HUES6 (cell line): ENCODE data around the gene SGF29.
"Not testable (repeated sequence)": the region's sequence is repeated elsewhere in the genome, so short reads cannot be mapped to it uniquely, and the experiment has no call there.

ENCODE experiments used
- H3K27ac ChIP-seq: 2 replicates; pipeline ENCODE4 v1.7.0; 2013; ENCODE audit warnings: low read depth, mild to moderate bottlenecking, low read length, inconsistent platforms
- H3K27me3 ChIP-seq: 2 replicates; pipeline ENCODE4 v1.6.1; 2013; ENCODE audit warnings: low read length; ENCODE audit not compliant: control insufficient read depth, insufficient read depth
- H3K36me3 ChIP-seq: 2 replicates; pipeline ENCODE4 v1.6.1; 2013; ENCODE audit warnings: low read length; ENCODE audit not compliant: control insufficient read depth, insufficient read depth
- H3K4me1 ChIP-seq: 2 replicates; pipeline ENCODE4 v1.6.1; 2013; ENCODE audit warnings: low read length; ENCODE audit not compliant: control insufficient read depth, insufficient read depth
- H3K4me3 ChIP-seq: 2 replicates; pipeline ENCODE4 v1.5.1; 2013; ENCODE audit warnings: low read depth, low read length
- H3K9ac ChIP-seq: one replicate; pipeline ENCODE4 v1.6.1; 2013; ENCODE audit warnings: mild to moderate bottlenecking, low read length
- H3K9me3 ChIP-seq: 2 replicates; pipeline ENCODE4 v1.6.1; 2013; ENCODE audit warnings: low read depth, low read length; ENCODE audit not compliant: control insufficient read depth, insufficient read depth

Gene SGF29

DNA sequence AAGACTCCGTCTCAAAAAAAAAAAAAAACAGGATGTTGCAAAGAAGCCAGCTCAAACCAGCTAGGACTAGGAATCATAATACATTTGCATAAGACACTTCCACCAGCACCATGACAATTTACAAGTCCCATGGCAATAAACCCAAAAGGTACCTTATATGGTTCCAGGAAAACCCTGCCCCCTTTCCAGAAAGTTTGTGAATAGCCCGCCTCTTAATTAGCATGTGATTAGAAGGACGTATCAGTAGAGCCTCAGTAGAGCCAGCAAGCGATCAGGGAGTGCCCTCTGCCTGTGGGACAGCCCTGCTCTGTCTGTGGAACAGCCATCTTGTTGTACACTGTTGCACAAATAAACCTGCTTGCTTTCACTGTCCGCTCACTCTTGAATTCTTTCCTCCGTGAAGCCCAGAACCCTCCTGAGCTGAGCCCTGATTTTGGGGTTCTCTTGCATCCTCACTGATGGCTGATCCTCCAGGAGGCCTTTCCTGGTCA is 29.0 kb upstream of the SGF29 start:
- H3K4me3 ChIP-seq: no peak overlapping the region
- no peaks in the 10 kb centered on the region for H3K27me3 ChIP-seq
- no peaks in the 10 kb centered on the region for H3K36me3 ChIP-seq
- no peak overlapping the region for H3K9ac ChIP-seq
- H3K9me3 ChIP-seq: peaks cover 4% of the 10 kb centered on the region; the same call in 1 of the 2 replicates
- H3K4me1 ChIP-seq: no peaks in the 10 kb centered on the region
- H3K27ac ChIP-seq: no peak overlapping the region

GRCh38 chr16:28526201-28527099 is 27.3 kb upstream of the SGF29 start:
- H3K4me1 ChIP-seq: no peaks in the 10 kb centered on the region
- no peak overlapping the region for H3K9ac ChIP-seq
- peaks cover 4% of the 10 kb centered on the region; the same call in 1 of the 2 replicates for H3K9me3 ChIP-seq
- no peak overlapping the region for H3K4me3 ChIP-seq
- H3K27me3 ChIP-seq: no peaks in the 10 kb centered on the region
- H3K27ac ChIP-seq: no peak overlapping the region
- H3K36me3 ChIP-seq: no peaks in the 10 kb centered on the region

- not testable (repeated sequence) for H3K27ac ChIP-seq, H3K9ac ChIP-seq, H3K4me3 ChIP-seq, H3K9me3 ChIP-seq, H3K4me1 ChIP-seq, H3K27me3 ChIP-seq, H3K36me3 ChIP-seq
Observed at GRCh38 chr16:28527100-28527785, 26.5 kb upstream of the SGF29 start.

GRCh38 chr16:28527985-28528384 is 25.7 kb upstream of the SGF29 start:
- H3K27ac ChIP-seq: no peak overlapping the region
- H3K4me1 ChIP-seq: peaks cover 5% of the 10 kb centered on the region; the same call in 1 of the 2 replicates
- H3K4me3 ChIP-seq: no peak overlapping the region
- H3K36me3 ChIP-seq: no peaks in the 10 kb centered on the region
- H3K9ac ChIP-seq: no peak overlapping the region
- H3K27me3 ChIP-seq: no peaks in the 10 kb centered on the region
- peaks cover 4% of the 10 kb centered on the region; the same call in 1 of the 2 replicates for H3K9me3 ChIP-seq

- peaks cover 5% of the 10 kb centered on the region; the same call in 1 of the 2 replicates for H3K4me1 ChIP-seq
- H3K27ac ChIP-seq: no peak overlapping the region
- H3K36me3 ChIP-seq: no peaks in the 10 kb centered on the region
- H3K4me3 ChIP-seq: no peak overlapping the region
- no peaks in the 10 kb centered on the region for H3K27me3 ChIP-seq
- H3K9me3 ChIP-seq: peaks cover 4% of the 10 kb centered on the region; the same call in 1 of the 2 replicates
- no peak overlapping the region for H3K9ac ChIP-seq
Observed at GRCh38 chr16:28528463-28528867, 25.3 kb upstream of the SGF29 start.

DNA sequence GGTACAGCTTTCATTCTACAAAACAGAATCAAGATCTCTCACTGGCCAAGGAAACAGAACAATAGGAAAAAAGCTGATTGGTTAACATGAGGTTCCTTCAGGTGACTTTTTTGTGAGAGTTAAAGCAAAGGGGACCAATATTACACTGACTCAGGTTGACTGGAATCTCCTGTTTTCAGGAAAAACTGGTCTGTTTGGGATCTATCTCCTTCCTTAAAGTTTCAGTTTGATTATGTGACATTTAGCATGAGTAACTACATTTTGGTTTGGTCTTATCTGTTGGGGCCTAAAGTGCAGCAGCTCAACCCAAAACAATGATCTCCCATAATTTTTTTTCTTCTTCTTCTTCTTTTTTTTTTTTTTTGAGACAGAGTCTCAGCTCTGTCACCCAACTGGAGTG is 24.6 kb upstream of the SGF29 start:
- Histone ChIP-seq H3K9me3 (peaks cover 4% of the 10 kb centered on the region; the same call in 1 of the 2 replicates), H3K9ac (no peak overlapping the region), H3K36me3 (no peaks in the 10 kb centered on the region), H3K4me3 (no peak overlapping the region), H3K4me1 (peaks cover 5% of the 10 kb centered on the region; the same call in 1 of the 2 replicates), H3K27me3 (no peaks in the 10 kb centered on the region), H3K27ac (no peak overlapping the region)

DNA sequence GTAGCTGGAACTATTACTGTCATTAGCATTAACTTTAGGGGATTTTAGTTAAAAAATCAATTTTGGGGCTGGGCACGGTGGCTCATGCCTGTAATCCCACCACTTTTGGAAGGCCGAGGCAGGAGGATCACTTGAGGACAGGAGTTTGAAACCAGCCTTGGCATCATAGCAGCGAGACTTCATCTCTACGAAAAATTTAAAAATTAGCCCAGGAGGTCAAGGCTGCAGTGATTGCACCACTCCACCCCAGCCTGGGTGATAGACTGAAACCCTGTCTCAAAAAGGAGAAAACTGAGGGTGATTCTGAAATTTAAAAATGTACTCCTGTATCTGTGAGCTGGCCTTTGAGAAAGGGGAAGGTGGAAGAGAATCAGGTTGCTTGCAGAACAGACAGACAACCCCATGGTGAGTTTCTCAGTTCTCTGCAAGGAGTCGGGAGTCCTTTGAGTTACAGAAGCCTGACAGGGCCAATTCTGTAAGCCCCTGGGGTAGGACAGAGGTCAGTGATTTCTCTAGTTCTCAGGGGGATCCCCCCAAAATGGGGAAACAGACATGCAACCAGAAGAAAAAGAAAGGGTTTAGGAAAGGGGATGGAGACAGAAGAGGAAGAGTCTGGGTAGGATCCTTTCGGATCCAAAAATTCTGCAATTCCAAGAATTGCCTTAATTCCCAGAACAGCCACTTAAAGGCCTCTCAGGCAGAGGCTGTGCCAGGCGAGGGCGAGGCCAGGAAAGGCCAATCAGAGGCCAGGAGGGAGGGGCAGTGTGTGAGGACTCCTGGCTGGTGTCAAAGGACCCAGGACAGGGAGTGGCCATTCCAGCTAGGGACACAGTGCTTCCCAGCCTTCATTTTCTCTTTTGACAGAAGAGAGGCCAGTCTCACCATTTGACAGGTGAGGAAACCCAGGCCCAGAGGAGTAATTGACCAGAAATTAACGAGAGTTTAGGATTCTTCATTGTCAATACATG is 21.7 kb upstream of the SGF29 start:
- Histone ChIP-seq H3K27ac (no peak overlapping the region), H3K27me3 (no peaks in the 10 kb centered on the region), H3K4me3 (no peak overlapping the region), H3K4me1 (peaks cover 5% of the 10 kb centered on the region; the same call in 1 of the 2 replicates), H3K9ac (no peak overlapping the region), H3K9me3 (no peaks in the 10 kb centered on the region), H3K36me3 (no peaks in the 10 kb centered on the region)

DNA sequence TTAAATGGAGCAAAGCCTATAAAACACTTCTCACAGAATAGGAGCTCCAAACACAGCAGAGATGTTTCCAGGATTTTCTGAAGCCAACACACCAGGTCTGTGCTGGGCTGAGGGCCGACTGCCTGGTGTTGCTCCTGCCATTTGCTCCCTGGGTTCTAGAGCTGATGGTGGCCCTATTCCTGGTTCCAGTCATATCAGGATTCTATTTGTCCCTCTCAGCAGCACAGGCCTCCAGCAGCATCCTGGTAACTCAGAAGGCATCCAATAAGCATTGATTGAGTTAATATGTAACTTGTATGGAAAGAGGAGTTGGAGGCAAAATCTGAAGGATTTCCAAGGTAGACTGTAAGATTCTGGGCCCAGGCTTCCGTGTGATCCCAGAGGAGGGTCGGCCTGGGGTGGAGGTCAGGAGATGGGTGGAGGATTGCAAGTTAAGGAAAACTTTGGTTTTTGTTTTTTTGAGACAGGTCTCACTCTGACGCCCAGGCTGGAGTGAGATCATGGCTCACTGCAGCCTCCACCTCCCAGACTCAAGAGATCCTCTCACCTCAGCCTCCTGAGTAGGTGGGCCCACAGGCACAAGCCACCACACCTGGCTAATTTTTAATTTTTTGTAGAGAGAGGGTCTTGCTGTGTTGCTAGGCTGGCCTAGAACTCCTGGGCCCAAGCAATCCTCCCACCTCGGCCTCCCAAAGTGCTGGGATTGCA is 20.6 kb upstream of the SGF29 start:
- no peaks in the 10 kb centered on the region for H3K9me3 ChIP-seq
- no peak overlapping the region for H3K4me3 ChIP-seq
- no peak overlapping the region for H3K27ac ChIP-seq
- H3K27me3 ChIP-seq: no peaks in the 10 kb centered on the region
- peaks cover 5% of the 10 kb centered on the region; the same call in 1 of the 2 replicates for H3K4me1 ChIP-seq
- no peak overlapping the region for H3K9ac ChIP-seq
- no peaks in the 10 kb centered on the region for H3K36me3 ChIP-seq

DNA sequence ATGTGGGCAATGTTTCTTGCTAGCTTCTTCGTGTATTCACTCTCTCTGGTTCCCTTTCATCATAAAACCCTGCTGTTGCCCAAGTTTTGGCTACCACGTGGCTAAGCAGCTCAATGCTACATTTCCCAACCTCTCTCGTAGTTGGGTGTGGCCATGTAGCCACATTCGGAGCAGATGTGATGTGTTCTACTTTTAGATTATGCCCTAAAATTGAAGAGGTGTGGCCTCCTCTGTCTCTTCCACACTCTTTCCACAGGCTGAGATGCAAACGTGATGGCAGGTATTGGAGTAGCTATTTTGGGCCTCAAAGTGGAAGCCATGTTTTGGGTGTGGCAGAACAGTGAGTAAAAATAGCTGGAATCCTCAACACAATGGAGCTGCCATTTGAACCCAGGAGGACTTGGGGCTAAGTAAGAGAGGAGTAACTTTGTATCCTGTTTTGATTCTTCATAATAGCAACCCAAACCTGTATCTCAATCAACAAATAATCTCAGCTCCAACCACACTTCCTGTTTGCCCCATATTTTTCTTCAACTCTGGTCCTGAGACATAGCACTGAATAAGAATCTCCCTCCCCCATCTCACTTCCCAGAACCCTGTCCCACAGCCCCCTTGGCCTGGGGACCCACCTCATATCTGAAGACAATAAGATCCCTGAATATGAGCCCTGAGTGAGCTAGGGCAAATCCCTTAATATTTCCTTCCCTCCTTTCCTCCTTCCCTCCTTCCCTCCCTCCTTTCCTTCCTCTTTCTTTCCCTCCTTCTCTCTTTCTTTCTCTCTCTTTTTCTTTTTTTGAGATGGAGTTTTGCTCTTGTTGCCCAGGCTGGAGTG is 19.0 kb upstream of the SGF29 start:
- Histone ChIP-seq H3K27me3 (no peaks in the 10 kb centered on the region), H3K9me3 (no peaks in the 10 kb centered on the region), H3K4me1 (peaks cover 5% of the 10 kb centered on the region; the same call in 1 of the 2 replicates), H3K9ac (no peak overlapping the region), H3K27ac (no peak overlapping the region), H3K36me3 (no peaks in the 10 kb centered on the region), H3K4me3 (no peak overlapping the region)
